ENCODE data around the gene RAB4A.

RAB4A gene

GRCh38 chr1:229341774-229342655 is 71.1 kb downstream of the RAB4A start:
- peak; percentile 63 to 64 for DNase-seq

- DNase-seq = peak; percentile 21 to 38
These were observed 72.0 kb downstream of the RAB4A start, which contains the start of gene CCSAP for GRCh38 chr1:229342656-229343569. TSS of gene CCSAP (minus strand) at chr1:229343047. CDS start at chr1:229342465, 582 bp downstream.

GRCh38 chr1:229344139-229344538 is 73.2 kb downstream of the RAB4A start:
- DNase-seq = no peak

- DNase-seq = no peak
These were observed 74.2 kb downstream of the RAB4A start for GRCh38 chr1:229344937-229345684.

- no peak for DNase-seq
These were observed 76.6 kb downstream of the RAB4A start for GRCh38 chr1:229347528-229347927.

- DNase-seq = no peak
These were observed 78.8 kb downstream of the RAB4A start for GRCh38 chr1:229349463-229350385.

- DNase-seq = no peak
These were observed 82.1 kb downstream of the RAB4A start for GRCh38 chr1:229352975-229353374.

- DNase-seq = no peak
These were observed 83.3 kb downstream of the RAB4A start for GRCh38 chr1:229354226-229354625.
